Spleen (tissue), 7 donors: ENCODE data around the gene SUMF1.

Experiments used
- POLR2A ChIP-seq, 3 donors: fragments of 450-650 bp; IDR thresholded peaks; one replicate each; pipeline ENCODE4 v1.5.1; 2017; ENCODE audit warnings: antibody characterized with exemption in 3 of 3, mild to moderate bottlenecking in 1 of 3
- POLR2AphosphoS5 ChIP-seq, 3 donors: sonication (generic); formaldehyde crosslinking; IDR thresholded peaks; one replicate each; pipeline ENCODE4 v1.5.1; 2017; ENCODE audit warnings: antibody characterized with exemption in 3 of 3
- TF ChIP-seq, protein P1 (sequence below), 11 experiments: fragments of 200-600 bp in 7 of 11; fragments of 450-650 bp in 4 of 11; sonication (generic) in 4 of 11; IDR thresholded peaks in 8 of 11; conservative IDR thresholded peaks in 3 of 11; 1 replicate in 7 of 11; 2 replicates in 4 of 11; pipeline versions ENCODE4 v1.4.0 to v1.8.0; 2016 to 2021; ENCODE audit warnings: antibody characterized with exemption in 11 of 11, inconsistent platforms in 4 of 11, mild to moderate bottlenecking in 1 of 11
- donor health status: DM: no; HTN: no; CAD: no; lungs with moderate emphysema.
- donor health status: DM: no; HTN: no; CAD: no.
- donor health status: DM: no; HTN: no; CAD: no.

DNA sequence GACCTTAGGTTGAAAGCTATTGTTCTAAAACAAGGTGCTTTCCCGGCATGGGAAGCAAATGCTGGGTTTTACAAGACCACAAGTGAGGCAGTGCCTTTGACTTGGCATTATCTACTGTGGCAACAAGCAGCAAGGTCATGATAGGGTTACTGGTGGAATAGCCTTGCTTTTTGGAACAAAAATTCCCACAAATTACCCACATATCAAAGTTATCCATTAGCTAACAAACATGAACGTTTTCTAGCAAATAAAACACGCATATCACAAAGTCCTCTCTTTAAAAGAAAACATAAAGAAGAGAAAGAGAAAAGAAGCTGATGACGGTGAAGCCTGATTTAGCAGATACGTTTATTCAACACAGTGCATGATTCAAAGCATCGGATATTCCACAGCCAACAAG is 106.3 kb downstream of the SUMF1 start:
- TF ChIP-seq POLR2A (IDR thresholded peaks at IDR 0.05) (no peak), POLR2AphosphoS5 (IDR thresholded peaks at IDR 0.05) (no peak)
- TF ChIP-seq, protein P1, sequence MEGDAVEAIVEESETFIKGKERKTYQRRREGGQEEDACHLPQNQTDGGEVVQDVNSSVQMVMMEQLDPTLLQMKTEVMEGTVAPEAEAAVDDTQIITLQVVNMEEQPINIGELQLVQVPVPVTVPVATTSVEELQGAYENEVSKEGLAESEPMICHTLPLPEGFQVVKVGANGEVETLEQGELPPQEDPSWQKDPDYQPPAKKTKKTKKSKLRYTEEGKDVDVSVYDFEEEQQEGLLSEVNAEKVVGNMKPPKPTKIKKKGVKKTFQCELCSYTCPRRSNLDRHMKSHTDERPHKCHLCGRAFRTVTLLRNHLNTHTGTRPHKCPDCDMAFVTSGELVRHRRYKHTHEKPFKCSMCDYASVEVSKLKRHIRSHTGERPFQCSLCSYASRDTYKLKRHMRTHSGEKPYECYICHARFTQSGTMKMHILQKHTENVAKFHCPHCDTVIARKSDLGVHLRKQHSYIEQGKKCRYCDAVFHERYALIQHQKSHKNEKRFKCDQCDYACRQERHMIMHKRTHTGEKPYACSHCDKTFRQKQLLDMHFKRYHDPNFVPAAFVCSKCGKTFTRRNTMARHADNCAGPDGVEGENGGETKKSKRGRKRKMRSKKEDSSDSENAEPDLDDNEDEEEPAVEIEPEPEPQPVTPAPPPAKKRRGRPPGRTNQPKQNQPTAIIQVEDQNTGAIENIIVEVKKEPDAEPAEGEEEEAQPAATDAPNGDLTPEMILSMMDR (IDR thresholded peaks at IDR 0.05 in 8 of 11, conservative IDR thresholded peaks at IDR 0.05 in 3 of 11), result no peak
